ENCODE measurements around the gene RAP1GDS1. TPM values are rescaled to one million over a fixed set of nuclear protein-coding genes. Genes with fewer than 3 reads are reported as not detected.
"Not testable (repeated sequence)": the region's sequence is repeated elsewhere in the genome, so short reads cannot be mapped to it uniquely, and the experiment has no call there.

The RAP1GDS1 gene
- polyA plus RNA-seq, 1 donor (not counting 4 experiments of a cell fraction or from before 2014, with no cell fraction given): 58.1 TPM

DNA sequence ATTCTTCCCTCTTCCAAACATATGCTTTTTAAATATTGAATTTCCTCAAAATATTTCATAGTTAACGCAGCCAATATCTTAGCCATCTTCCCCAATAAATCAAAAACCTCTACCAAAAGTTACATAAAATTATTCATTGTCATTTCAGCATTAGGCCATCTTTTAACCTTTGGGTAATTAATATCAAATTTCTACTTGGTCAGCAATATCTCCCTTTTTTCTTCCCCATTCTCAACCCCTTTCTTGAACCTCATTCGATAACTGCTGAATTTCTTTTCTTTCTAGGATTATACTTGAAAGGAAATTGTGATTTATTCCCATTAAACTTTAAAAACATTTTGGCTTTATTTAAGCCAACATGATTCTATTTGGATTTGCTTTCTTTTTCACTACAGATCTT, 65.0 kb downstream of the RAP1GDS1 start:
- Histone ChIP-seq H3K4me2 (ENCODE audit: control insufficient read depth, extremely low read depth, insufficient read depth, low read depth, low read length) (no peak overlapping the region), H3K79me2 (ENCODE audit: control insufficient read depth, insufficient read depth, low read length) (no peaks in the 10 kb centered on the region), H4K20me1 (ENCODE audit: control insufficient read depth, extremely low read depth, insufficient read depth, low read length) (no peaks in the 10 kb centered on the region), H3K27ac (ENCODE audit: control insufficient read depth, insufficient read depth, low read length) (no peak overlapping the region), H3K4me1 (ENCODE audit: control insufficient read depth, extremely low read depth, insufficient read depth, low read length) (no peaks in the 10 kb centered on the region), H3K36me3 (ENCODE audit: control insufficient read depth in 2 of 2, extremely low read depth in 1 of 2, insufficient read depth in 2 of 2, low read length in 2 of 2) (no peaks in the 10 kb centered on the region), H3K9me3 (ENCODE audit: control insufficient read depth, low read depth, low read length) (no peaks in the 10 kb centered on the region), H3K4me3 (ENCODE audit: control insufficient read depth in 2 of 3, extremely low read depth in 1 of 3, insufficient read depth in 2 of 3, low read depth in 1 of 3, low read length in 3 of 3) (no peak overlapping the region), H3K27me3 (ENCODE audit: control insufficient read depth, extremely low read depth, insufficient read depth, low read length) (no peaks in the 10 kb centered on the region), H2AFZ (ENCODE audit: control insufficient read depth, low read length) (no peak overlapping the region), H3K9me1 (ENCODE audit: control insufficient read depth, extremely low read depth, insufficient read depth, low read length) (no peaks in the 10 kb centered on the region), H3K9ac (ENCODE audit: control insufficient read depth, extremely low read depth, insufficient read depth, low read length) (no peak overlapping the region)
- DNase-seq (ENCODE audit: low read depth, low spot score) (no peak), FAIRE-seq (no peak)
- dilution Hi-C loops (cut with MboI; ENCODE audit: extremely low pct_ligation_motif_present, low sequenced_read_pairs): no loop called here
- no peak for TF ChIP-seq EZH2 (IDR thresholded peaks at IDR 0.05; ENCODE audit: low read length)
- TF ChIP-seq, protein P1, sequence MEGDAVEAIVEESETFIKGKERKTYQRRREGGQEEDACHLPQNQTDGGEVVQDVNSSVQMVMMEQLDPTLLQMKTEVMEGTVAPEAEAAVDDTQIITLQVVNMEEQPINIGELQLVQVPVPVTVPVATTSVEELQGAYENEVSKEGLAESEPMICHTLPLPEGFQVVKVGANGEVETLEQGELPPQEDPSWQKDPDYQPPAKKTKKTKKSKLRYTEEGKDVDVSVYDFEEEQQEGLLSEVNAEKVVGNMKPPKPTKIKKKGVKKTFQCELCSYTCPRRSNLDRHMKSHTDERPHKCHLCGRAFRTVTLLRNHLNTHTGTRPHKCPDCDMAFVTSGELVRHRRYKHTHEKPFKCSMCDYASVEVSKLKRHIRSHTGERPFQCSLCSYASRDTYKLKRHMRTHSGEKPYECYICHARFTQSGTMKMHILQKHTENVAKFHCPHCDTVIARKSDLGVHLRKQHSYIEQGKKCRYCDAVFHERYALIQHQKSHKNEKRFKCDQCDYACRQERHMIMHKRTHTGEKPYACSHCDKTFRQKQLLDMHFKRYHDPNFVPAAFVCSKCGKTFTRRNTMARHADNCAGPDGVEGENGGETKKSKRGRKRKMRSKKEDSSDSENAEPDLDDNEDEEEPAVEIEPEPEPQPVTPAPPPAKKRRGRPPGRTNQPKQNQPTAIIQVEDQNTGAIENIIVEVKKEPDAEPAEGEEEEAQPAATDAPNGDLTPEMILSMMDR (optimal IDR thresholded peaks at IDR 0.05 in 1 of 3, IDR thresholded peaks at IDR 0.05 in 1 of 3, conservative IDR thresholded peaks at IDR 0.05 in 1 of 3; ENCODE audit: extremely low read depth in 1 of 3, insufficient read depth in 2 of 3, low read length in 3 of 3): no peak

DNA sequence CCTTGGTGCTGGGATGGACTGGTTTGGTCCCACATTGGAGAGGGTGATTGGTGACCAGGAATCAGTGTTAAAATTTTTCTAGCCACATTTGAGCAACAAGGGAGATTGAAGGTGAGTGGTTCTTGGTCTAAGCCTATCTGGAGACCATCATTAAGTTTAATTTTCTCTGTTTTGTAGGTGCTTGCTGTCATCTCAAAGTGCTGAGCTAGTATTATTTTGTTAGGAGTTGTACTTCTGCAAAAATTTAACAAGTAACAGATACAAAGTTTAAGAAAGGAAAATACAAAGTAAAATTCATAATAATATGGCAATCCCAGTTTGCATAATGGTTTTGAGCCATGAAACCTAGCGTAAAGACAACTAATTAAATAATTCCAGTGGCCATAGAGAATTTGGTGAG, 66.5 kb downstream of the RAP1GDS1 start:
- no peak for FAIRE-seq
- dilution Hi-C loops (cut with MboI; ENCODE audit: extremely low pct_ligation_motif_present, low sequenced_read_pairs): no loop called here

DNA sequence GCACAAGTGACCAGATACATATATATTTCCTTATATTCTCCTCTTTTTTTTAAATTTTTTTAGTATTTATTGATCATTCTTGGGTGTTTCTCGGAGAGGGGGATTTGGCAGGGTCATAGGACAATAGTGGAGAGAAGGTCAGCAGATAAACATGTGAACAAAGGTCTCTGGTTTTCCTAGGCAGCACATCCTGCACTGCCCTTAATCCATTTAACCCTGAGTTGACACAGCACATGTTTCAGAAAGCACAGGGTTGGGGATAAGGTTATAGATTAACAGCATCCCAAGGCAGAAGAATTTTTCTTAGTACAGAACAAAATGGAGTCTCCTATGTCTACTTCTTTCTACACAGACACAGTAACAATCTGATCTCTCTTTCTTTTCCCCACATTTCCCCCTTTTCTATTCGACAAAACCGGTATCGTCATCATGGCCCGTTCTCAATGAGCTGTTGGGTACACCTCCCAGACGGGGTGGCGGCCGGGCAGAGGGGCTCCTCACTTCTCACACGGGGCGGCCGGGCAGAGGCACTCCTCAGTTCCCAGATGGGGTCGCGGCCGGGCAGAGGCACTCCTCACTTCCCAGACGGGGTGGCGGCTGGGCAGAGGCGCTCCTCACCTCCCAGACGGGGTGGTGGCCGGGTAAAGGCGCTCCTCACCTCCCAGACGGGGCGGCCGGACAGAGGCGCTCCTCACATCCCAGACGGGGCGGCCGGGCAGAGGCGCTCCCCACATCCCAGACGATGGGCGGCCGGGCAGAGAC, 68.9 kb downstream of the RAP1GDS1 start:
- H3K4me3 ChIP-seq (ENCODE audit: control insufficient read depth in 2 of 3, extremely low read depth in 1 of 3, insufficient read depth in 2 of 3, low read depth in 1 of 3, low read length in 3 of 3); H3K9ac ChIP-seq (ENCODE audit: control insufficient read depth, extremely low read depth, insufficient read depth, low read length); H3K79me2 ChIP-seq (ENCODE audit: control insufficient read depth, insufficient read depth, low read length); dilution Hi-C loops (cut with MboI; ENCODE audit: extremely low pct_ligation_motif_present, low sequenced_read_pairs); H3K4me1 ChIP-seq (ENCODE audit: control insufficient read depth, extremely low read depth, insufficient read depth, low read length); H3K27me3 ChIP-seq (ENCODE audit: control insufficient read depth, extremely low read depth, insufficient read depth, low read length); H3K36me3 ChIP-seq (ENCODE audit: control insufficient read depth in 2 of 2, extremely low read depth in 1 of 2, insufficient read depth in 2 of 2, low read length in 2 of 2); H3K9me1 ChIP-seq (ENCODE audit: control insufficient read depth, extremely low read depth, insufficient read depth, low read length); H2AFZ ChIP-seq (ENCODE audit: control insufficient read depth, low read length); H3K9me3 ChIP-seq (ENCODE audit: control insufficient read depth, low read depth, low read length); H3K4me2 ChIP-seq (ENCODE audit: control insufficient read depth, extremely low read depth, insufficient read depth, low read depth, low read length); DNase-seq (ENCODE audit: low read depth, low spot score); H4K20me1 ChIP-seq (ENCODE audit: control insufficient read depth, extremely low read depth, insufficient read depth, low read length); H3K27ac ChIP-seq (ENCODE audit: control insufficient read depth, insufficient read depth, low read length); FAIRE-seq: not testable (repeated sequence)

More for the DNA sequence above, 66.5 kb downstream of the RAP1GDS1 start:
- H3K79me2 ChIP-seq (ENCODE audit: control insufficient read depth, insufficient read depth, low read length): no peaks in the 10 kb centered on the region
- no peaks in the 10 kb centered on the region for H3K27me3 ChIP-seq (ENCODE audit: control insufficient read depth, extremely low read depth, insufficient read depth, low read length)
- TF ChIP-seq, protein P1 (optimal IDR thresholded peaks at IDR 0.05 in 1 of 3, IDR thresholded peaks at IDR 0.05 in 1 of 3, conservative IDR thresholded peaks at IDR 0.05 in 1 of 3; ENCODE audit: extremely low read depth in 1 of 3, insufficient read depth in 2 of 3, low read length in 3 of 3): no peak
- no peak for TF ChIP-seq EZH2 (IDR thresholded peaks at IDR 0.05; ENCODE audit: low read length)
- no peak overlapping the region for H3K27ac ChIP-seq (ENCODE audit: control insufficient read depth, insufficient read depth, low read length)
- DNase-seq (ENCODE audit: low read depth, low spot score): no peak
- no peaks in the 10 kb centered on the region for H3K36me3 ChIP-seq (ENCODE audit: control insufficient read depth in 2 of 2, extremely low read depth in 1 of 2, insufficient read depth in 2 of 2, low read length in 2 of 2)
- no peaks in the 10 kb centered on the region for H3K4me1 ChIP-seq (ENCODE audit: control insufficient read depth, extremely low read depth, insufficient read depth, low read length)
- H3K4me3 ChIP-seq (ENCODE audit: control insufficient read depth in 2 of 3, extremely low read depth in 1 of 3, insufficient read depth in 2 of 3, low read depth in 1 of 3, low read length in 3 of 3): no peak overlapping the region
- no peak overlapping the region for H2AFZ ChIP-seq (ENCODE audit: control insufficient read depth, low read length)
- H3K4me2 ChIP-seq (ENCODE audit: control insufficient read depth, extremely low read depth, insufficient read depth, low read depth, low read length): no peak overlapping the region
- H3K9ac ChIP-seq (ENCODE audit: control insufficient read depth, extremely low read depth, insufficient read depth, low read length): no peak overlapping the region
- H4K20me1 ChIP-seq (ENCODE audit: control insufficient read depth, extremely low read depth, insufficient read depth, low read length): no peaks in the 10 kb centered on the region
- no peaks in the 10 kb centered on the region for H3K9me3 ChIP-seq (ENCODE audit: control insufficient read depth, low read depth, low read length)
- no peaks in the 10 kb centered on the region for H3K9me1 ChIP-seq (ENCODE audit: control insufficient read depth, extremely low read depth, insufficient read depth, low read length)
